ENCODE results near the gene SPIRE1. TPM values are rescaled to one million over a fixed set of nuclear protein-coding genes. Genes with fewer than 3 reads are reported as not detected.
"Not testable (repeated sequence)": the region's sequence is repeated elsewhere in the genome, so short reads cannot be mapped to it uniquely, and the experiment has no call there.

SPIRE1 gene
- total RNA-seq, 1 donor from 2014 or later: 16.9 TPM

DNA sequence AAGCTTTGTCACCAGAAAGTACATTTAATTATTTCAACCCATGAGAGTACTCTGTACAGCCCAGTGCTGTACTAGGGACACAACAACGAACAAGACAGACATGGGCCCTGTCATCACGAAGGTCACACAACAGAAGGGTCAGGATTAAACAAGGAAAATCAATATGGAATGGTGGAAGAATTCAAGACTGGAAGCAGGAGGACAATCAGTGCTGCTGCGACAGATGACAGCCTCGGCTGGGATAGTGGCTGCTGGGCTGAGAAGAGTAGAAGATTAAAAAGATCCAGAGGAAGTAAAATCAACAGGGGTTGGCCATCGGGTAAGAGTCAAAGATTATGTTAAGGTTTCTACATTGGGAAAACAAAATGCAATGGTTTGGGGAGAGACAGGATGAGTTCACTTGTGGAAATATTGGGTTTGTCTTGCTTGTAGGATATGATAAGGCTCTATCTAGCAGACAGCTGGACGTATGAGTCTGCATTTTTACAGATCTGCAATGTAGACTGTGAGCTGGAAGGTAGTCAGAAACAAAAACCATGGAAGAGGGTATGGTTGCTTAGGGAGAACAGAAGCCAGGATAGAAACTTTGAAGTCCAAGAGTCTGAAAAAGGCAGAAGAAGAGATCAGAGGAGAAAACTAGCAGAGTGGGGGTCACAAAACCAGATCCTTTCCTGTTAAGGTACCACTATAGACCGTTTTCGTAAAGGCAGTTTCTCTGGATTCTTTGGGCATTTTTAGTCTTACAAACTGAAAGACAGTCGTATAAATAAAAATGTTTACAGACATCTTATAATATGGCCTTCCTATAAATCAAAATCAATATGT lies 166.1 kb downstream of the SPIRE1 start:
- TF ChIP-seq CTCF (IDR thresholded peaks at IDR 0.05): no peak
- no peaks in the 10 kb centered on the region for H3K9me3 ChIP-seq
- no peak overlapping the region for H3K4me3 ChIP-seq
- H3K36me3 ChIP-seq: peaks cover 22 to 41% of the 10 kb centered on the region in 2 donors
- intact Hi-C loops (cut with DNase I): loop anchor here (5.0 kb wide), 1 partner anchor 35 kb away; no protein-coding TSS in a partner anchor
- no peak for DNase-seq (ENCODE audit: low spot score in 2 of 2)
- H3K27ac ChIP-seq: no peak overlapping the region
- H3K4me1 ChIP-seq: no peaks in the 10 kb centered on the region
- no peaks in the 10 kb centered on the region for H3K27me3 ChIP-seq

DNA sequence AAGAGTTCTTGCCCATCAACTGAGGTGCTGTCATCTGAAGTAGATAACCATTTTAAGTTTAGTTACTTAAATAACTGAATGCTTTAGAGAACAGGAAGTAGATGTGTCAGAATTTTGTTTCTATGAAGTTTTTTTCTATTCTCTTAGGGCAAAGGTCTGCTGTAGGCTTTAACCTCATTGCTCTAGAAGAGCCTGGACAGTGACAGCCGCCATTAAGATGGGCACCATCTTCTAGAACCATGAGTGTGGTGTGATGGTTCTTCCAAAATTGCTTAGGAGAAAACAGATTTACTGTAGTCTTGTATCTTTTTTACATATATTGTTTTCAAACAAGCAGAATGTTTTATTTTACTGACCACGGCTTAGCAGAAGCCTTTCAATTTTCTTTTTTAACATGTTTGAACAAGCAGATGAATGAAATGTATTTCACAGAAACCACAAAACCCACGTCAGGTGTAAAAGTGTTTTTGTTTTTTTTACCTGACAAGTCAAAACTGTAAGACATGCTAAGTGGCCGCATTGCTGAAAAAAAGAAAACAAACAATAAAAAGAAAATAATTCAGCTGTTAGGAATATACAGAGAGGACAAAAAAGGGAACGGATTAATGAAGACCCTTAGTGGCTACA lies 172.3 kb downstream of the SPIRE1 start:
- no peaks in the 10 kb centered on the region for H3K27me3 ChIP-seq
- no peak for TF ChIP-seq CTCF (IDR thresholded peaks at IDR 0.05)
- H3K36me3 ChIP-seq: peaks cover 0 to 4% of the 10 kb centered on the region in 2 donors
- H3K9me3 ChIP-seq: no peaks in the 10 kb centered on the region
- H3K27ac ChIP-seq: no peak overlapping the region
- no peaks in the 10 kb centered on the region for H3K4me1 ChIP-seq
- intact Hi-C loops (cut with DNase I): no loop called here
- DNase-seq (ENCODE audit: low spot score in 2 of 2): no peak
- no peak overlapping the region for H3K4me3 ChIP-seq

GRCh38 chr18:12481915-12482314 lies 176.0 kb downstream of the SPIRE1 start:
- H3K4me1 ChIP-seq; H3K27ac ChIP-seq; H3K4me3 ChIP-seq; DNase-seq (ENCODE audit: low spot score in 2 of 2); H3K27me3 ChIP-seq; intact Hi-C loops (cut with DNase I); H3K9me3 ChIP-seq: not testable (repeated sequence)
- peaks cover 14 to 24% of the 10 kb centered on the region in 2 donors for H3K36me3 ChIP-seq

DNA sequence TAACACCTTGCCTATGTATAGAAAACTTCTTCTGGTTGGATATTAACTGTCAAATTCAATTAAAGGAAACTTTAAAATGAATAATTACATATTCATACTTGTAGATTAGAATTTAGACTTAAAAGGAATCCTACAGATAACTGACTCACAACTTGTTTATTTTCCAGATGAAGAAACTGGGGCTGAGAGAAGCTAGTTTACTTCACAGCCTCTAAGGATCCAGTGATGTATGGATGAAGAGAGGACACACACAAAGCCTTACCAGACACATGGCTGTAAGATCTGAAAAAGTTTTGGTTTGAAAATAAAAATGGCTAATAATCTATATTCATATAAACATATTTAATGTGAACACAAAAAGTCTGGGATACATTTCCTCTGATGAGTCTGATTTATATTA lies 177.9 kb downstream of the SPIRE1 start:
- no peak for DNase-seq (ENCODE audit: low spot score in 2 of 2)
- no peak overlapping the region for H3K27ac ChIP-seq
- TF ChIP-seq CTCF (IDR thresholded peaks at IDR 0.05): no peak
- H3K4me1 ChIP-seq: no peaks in the 10 kb centered on the region
- no peaks in the 10 kb centered on the region for H3K9me3 ChIP-seq
- intact Hi-C loops (cut with DNase I): no loop called here
- H3K36me3 ChIP-seq: peaks cover 14 to 25% of the 10 kb centered on the region in 2 donors
- no peak overlapping the region for H3K4me3 ChIP-seq
- H3K27me3 ChIP-seq: no peaks in the 10 kb centered on the region

DNA sequence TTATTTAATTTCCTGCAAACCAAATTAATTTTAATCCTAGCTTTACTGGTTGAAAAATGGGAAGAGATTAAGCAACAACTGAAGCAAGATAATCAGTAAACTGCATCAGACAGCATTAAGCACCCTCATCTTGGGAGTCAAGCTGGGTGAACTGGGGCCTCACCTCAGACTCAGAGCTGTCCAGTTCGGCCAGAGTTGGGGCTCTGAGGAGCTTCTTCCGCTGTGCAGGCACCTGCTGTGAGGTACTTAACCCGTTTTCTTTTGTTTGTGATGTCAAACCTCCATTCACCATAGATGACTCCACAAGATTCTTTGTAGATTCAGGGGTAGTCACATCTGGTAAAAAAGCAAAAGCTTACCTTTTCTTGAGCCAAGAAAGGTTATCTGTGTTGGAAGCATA lies 178.4 kb downstream of the SPIRE1 start:
- DNase-seq (ENCODE audit: low spot score in 2 of 2): no peak
- no peaks in the 10 kb centered on the region for H3K9me3 ChIP-seq
- intact Hi-C loops (cut with DNase I): no loop called here
- no peaks in the 10 kb centered on the region for H3K4me1 ChIP-seq
- no peak for TF ChIP-seq CTCF (IDR thresholded peaks at IDR 0.05)
- no peaks in the 10 kb centered on the region for H3K27me3 ChIP-seq
- H3K36me3 ChIP-seq: peaks cover 14 to 25% of the 10 kb centered on the region in 2 donors
- no peak overlapping the region for H3K27ac ChIP-seq
- H3K4me3 ChIP-seq: no peak overlapping the region

All from ascending aorta (tissue), 2 donors.